ENCODE results near the gene GADL1.

GADL1 gene

DNA sequence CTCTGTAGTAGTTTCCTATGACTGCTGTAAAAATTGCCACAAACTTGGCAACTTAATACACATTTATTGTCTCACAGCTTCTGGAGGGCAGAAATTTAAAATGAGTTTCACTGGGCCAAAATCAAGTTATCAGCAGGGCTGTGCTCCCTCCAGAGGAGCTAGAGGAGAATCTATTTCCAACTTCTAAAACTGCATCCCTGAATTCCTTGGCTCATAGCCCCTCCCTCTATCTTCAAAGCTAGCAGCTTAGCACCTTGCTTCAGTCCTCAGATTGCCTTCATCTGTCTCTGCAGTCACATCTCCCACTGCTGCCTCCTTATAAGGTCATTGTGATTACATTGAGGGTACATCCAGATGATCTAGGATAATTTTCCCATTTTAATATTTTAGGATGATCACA is 17.8 kb upstream of the GADL1 start:
- TF ChIP-seq, protein P1, sequence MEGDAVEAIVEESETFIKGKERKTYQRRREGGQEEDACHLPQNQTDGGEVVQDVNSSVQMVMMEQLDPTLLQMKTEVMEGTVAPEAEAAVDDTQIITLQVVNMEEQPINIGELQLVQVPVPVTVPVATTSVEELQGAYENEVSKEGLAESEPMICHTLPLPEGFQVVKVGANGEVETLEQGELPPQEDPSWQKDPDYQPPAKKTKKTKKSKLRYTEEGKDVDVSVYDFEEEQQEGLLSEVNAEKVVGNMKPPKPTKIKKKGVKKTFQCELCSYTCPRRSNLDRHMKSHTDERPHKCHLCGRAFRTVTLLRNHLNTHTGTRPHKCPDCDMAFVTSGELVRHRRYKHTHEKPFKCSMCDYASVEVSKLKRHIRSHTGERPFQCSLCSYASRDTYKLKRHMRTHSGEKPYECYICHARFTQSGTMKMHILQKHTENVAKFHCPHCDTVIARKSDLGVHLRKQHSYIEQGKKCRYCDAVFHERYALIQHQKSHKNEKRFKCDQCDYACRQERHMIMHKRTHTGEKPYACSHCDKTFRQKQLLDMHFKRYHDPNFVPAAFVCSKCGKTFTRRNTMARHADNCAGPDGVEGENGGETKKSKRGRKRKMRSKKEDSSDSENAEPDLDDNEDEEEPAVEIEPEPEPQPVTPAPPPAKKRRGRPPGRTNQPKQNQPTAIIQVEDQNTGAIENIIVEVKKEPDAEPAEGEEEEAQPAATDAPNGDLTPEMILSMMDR (conservative IDR thresholded peaks at IDR 0.05) = no peak
- no peak overlapping the region for H3K27ac ChIP-seq

DNA sequence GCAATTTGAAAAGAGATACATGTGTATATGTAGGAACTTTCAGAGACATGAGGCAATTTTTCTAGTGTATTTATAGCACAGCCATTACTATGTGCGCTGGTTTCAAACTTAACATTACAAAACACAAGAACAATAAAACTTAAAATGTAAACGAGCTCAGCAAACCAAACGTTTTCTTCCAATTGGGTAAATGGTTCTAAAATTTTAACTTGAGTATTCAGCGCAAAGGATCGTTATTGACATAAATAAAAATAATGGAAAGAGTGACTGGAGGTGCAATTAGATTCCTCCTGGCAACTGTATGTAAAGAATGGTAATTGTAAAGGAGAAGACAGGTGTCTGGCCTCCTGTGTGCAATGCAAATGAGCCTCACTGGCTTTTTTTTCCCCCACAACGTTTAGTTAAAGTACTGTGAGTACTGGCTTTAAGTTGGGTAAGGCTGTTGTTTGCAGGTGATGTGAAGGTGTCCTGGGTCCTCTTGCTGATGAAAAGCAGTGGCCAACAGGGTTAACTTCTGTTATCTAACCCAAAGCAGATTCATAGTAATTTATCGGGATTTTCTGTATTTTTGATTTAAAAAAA is 14.1 kb upstream of the GADL1 start:
- TF ChIP-seq, protein P1 (conservative IDR thresholded peaks at IDR 0.05) = no peak
- H3K27ac ChIP-seq = no peak overlapping the region

DNA sequence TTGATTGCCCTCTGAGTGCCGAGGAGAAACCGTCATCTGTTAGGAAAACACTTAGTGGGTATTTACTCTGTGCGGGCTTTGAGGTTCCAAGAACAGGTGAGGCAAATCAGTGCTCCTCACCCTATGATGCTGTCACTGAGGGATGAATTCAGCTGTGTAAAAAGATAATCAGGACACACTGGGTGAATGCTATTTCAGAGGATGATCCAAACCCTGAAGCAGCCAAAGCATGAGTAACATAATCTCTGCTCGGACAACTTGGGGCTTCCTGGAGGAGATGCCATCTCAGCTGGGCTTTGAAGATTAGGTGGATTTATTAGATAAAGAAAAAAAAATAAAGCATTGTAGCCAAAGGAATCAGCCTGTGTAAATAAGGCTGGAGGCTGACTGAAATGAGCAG is 10.5 kb upstream of the GADL1 start:
- peak overlapping the region; percentile 47 for H3K27ac ChIP-seq
- TF ChIP-seq, protein P1 (conservative IDR thresholded peaks at IDR 0.05) = no peak

DNA sequence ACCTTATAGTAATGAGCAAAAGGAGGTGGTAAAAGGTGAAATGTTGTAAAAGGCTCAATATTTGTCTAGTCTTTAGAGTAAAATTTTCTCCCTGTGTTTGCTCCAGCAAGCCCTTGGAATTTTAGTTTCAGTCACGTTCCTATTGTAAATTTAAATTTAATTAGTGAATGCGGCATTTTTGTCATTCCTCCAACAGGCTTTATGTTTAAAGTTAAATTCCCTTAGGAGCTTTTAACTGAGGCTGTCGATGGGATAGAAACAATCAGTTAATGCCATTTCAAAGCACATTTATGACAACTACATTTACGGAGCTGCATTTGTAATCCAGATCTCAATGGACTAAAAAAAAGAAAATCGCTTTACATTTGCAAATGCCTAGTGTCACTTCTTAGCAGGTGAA is 868 bp upstream of the GADL1 start:
- H3K27ac ChIP-seq = peak overlapping the region; percentile 64; the same call in 1 of the 2 replicates
- TF ChIP-seq, protein P1 (conservative IDR thresholded peaks at IDR 0.05) = no peak

DNA sequence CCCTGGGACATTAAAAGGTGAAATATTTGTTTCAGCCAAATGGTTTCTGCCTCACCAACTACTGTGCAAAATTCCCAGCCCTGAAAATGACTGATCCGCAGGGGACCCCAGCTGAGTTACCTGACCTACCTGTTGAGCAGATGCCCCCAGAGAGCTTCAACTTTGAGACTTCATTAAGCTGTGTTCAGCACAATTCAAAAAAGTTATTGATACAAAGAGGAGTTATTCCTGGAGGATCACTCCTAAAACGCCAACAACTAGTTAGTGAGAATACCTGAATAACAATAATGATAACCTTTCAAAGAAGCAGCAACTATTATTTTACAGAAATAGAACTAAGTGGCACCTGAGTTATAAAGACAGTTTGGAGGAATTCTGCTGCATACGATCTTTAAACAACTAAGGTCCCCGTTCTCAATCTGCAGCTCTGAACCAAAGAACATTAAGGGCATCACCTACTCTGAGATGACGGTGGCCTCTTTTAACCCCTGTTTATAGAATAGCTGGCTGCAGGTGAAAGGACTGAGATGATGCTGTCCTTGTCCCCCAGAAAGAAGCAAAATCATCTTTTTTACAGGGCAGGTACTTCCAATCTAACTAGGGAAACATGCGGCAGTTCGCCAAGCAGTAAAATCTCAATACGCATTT is 659 bp downstream of the GADL1 start:
- peak overlapping the region; percentile 64 for H3K27ac ChIP-seq
- TF ChIP-seq, protein P1 (conservative IDR thresholded peaks at IDR 0.05) = no peak

DNA sequence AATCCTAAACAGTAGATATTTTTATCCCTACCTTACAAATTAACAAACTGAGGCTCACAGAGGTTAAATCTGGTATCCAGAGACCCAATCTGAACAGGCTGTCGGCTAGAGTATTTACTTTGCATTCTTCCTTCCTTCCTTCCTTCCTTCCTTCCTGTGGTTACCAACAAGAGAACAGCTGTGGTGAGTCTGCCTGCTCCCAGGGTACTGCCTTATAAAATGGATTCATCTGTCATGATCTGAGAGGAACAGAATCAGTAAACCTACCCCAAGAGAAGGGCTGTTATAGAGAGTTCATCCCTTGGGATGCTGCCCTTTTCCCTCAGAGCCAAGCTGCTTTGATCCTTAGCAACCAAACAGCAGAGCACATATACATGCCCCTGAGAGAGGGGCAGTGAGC is 3.6 kb downstream of the GADL1 start:
- H3K27ac ChIP-seq = no peak overlapping the region
- TF ChIP-seq, protein P1 (conservative IDR thresholded peaks at IDR 0.05) = no peak

DNA sequence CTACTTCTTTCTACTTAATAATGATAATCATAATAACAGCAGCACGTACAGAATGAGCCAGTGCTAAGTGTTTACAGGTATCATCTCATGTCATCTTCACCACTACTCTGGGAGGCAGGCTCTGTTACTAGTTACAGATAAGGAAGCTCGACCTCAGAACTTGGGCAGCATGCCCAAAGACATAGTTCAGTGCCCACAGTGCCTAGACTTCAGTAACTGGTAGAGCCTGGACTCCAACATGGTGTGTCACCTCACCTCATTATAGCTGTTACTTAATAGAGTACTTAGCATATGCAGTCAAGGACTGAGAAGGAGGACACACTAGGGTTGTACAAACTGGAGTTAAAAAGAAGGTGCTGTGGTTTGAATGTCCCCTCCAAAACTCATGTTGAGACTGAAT is 7.6 kb downstream of the GADL1 start:
- TF ChIP-seq, protein P1 (conservative IDR thresholded peaks at IDR 0.05) = no peak
- no peak overlapping the region for H3K27ac ChIP-seq

Measured in VCaP (cell line).